GM12892 (cell line): Measurements from ENCODE around the gene ATP8A2.
"Not testable (repeated sequence)": the region's sequence is repeated elsewhere in the genome, so short reads cannot be mapped to it uniquely, and the experiment has no call there.

Experiments used
- DNase-seq: peaks from one replicate; pipeline ENCODE4 v3.0.0; 2011; ENCODE audit not compliant: insufficient read length
- FAIRE-seq: peaks from 2 replicates; lab custom pipeline; 2011; peaks lifted over from hg19 to GRCh38; lab: Jason Lieb, UNC
- POLR2A ChIP-seq: IDR thresholded peaks from 2 replicates; pipeline ENCODE4 v1.6.1; 2011; ENCODE audit warnings: low read depth, low read length, control low read depth
- POLR2AphosphoS5 ChIP-seq: IDR thresholded peaks from 2 replicates; pipeline ENCODE4 v1.6.1; 2011; ENCODE audit warnings: low read depth, low read length, control low read depth
- TAF1 ChIP-seq: IDR thresholded peaks from 2 replicates; pipeline ENCODE4 v1.6.1; 2011; ENCODE audit warnings: low read depth, mild to moderate bottlenecking, control low read depth, low read length, borderline replicate concordance

Gene ATP8A2

DNA sequence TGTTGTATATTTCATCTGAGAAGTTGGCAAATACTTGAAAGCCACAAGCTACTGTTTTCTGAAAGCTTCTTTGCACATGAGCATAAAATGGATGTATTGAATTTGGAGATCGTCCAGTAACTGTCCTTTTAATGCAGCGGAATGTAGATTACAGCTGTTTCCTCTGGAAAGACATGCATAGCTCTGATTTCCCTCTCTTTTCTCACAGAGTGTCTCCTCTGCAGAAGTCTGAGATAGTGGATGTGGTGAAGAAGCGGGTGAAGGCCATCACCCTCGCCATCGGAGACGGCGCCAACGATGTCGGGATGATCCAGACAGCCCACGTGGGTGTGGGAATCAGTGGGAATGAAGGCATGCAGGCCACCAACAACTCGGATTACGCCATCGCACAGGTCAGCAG, 397.1 kb downstream of the ATP8A2 start:
- no peak for DNase-seq
- no peak for FAIRE-seq
- TF ChIP-seq POLR2AphosphoS5 (no peak), POLR2A (no peak), TAF1 (no peak)

DNA sequence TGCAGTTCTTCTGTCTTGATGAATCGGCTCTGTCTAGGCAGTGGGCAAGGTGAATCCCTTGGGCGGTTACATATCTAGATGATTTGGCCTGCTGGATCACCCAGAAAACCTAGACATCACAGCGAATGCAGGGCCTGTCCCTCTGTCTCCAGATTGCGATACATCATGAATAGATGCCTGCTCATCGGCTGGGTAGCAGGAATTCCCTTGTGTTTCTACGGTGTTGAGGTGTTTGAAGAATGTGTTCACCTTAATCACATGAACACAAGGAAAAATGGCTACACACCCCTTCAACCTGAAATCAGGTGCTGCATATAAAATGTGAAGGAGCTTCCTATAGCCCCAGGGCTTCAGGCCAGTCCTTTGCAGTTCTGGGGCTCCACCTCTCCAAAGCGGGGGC, 398.8 kb downstream of the ATP8A2 start:
- DNase-seq: no peak

DNA sequence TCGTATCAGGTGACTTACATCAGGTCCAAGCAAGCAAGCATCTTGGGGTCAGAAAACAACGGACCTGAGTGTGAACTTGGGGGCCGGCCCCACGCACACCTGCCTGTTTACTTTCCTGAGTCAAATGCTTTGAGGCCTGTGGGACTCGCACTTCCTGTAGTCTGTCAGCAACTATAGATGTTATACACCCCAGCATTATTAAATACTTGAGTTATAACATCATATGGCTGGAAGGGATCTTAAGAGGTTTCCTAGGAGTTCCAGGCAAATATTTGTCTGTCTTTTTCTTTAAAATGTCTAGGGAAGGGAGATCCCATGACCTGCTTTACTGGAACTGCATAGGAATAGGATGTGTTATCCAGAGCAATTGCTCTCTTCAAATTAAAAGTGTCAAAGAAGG, 399.4 kb downstream of the ATP8A2 start:
- DNase-seq (no peak), FAIRE-seq (no peak)
- TF ChIP-seq POLR2A: no peak
- TF ChIP-seq TAF1: no peak
- TF ChIP-seq POLR2AphosphoS5: no peak

More for the DNA sequence above, 398.8 kb downstream of the ATP8A2 start:
- TF ChIP-seq TAF1 (no peak), POLR2A (no peak), POLR2AphosphoS5 (no peak)
- no peak for FAIRE-seq

DNA sequence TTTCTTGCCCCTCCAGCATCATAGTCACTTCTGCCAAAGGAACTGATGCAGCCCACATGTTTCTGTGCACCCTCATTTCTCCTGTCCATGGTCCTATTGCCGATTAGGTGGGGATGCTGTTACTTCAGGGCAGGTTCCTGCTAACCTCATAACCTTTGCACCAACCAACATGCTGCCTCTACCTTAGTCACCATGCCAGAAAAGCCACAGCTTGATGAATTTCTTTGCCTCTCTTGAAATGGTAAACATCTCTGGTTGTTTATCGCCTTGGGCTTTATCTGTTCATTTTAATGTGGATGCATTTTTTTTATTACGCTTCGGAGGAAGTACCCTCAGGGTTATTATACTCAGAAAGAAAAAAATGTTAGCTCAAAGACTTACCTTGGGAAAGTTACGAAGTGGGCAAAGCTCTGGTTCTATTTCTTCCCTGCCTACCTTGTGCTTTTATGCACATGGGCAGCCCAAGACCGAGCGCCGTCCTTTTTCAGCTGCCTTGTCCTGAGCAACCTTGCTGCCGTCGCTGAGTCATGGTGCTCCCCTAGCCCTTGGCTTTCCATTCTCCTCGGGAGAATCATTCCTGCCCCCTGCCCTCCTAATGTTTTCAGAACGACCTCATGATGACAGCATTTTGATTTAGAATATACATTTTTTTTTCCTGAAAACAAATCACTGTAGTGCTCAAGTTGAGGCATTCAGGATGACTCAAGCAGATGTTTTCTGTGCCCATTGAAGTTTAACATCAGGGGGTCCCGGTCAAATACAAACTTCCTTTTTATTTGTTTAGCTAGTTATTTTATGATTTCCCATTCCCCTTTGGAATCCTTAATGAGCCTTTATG, 400.1 kb downstream of the ATP8A2 start:
- DNase-seq: no peak
- TF ChIP-seq TAF1 (no peak), POLR2AphosphoS5 (no peak), POLR2A (no peak)
- no peak for FAIRE-seq

DNA sequence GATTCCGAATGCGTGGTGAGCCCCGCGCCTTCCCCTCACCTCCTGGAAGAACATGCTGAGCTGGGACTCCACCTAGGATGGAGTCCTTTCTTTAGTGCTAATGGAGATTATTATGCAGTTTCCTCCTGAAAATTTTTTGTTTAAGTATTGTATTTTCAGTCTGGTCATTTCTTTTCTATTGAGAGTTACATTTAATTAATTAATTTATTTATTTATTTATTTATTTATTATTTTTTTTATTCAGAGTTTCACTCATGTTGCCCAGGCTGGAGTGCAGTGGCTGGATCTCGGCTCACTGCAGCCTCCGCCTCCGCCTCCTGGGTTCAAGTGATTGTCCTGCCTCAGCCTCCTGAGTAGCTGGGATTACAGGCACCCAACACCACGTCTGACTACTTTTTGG, 400.8 kb downstream of the ATP8A2 start:
- FAIRE-seq, DNase-seq: not testable (repeated sequence)

DNA sequence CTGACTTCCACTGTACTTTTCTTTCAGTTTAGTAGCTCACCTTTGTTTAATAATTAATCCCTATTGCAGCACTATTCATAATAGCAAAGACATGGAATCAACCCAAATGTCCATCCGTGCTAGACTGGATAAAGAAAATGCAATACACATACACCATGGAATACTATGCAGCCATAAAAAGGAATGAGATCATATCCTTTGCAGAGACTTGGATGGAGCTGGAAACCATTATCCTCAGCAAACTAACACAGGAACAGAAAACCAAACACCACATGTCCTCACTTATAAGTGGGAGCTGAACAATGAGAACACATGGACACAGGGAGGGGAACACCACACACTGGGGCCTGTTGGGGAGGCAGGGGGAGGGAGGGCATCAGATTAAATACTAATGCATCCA, 402.3 kb downstream of the ATP8A2 start:
- DNase-seq, FAIRE-seq: not testable (repeated sequence)

DNA sequence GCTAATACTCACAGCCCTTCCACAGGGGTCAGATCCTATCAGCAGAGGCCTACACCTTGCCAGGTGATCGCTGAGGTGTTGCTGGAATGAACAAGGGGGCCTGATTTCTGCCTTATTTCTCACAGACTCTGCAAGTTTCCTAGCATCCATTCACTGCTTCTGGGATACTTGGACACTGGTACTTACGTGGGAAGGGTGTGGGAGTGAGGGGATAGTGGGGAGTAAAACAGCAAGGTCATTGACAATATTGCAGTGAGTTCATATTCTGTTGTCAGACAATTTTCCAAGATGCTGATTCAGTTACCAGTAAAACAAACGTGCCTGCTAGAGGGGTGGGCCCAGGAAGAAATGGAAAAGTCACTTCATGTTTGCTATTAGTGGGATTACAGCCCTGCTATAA, 403.5 kb downstream of the ATP8A2 start:
- FAIRE-seq (no peak), DNase-seq (no peak)
- TF ChIP-seq TAF1: no peak
- TF ChIP-seq POLR2A: no peak

DNA sequence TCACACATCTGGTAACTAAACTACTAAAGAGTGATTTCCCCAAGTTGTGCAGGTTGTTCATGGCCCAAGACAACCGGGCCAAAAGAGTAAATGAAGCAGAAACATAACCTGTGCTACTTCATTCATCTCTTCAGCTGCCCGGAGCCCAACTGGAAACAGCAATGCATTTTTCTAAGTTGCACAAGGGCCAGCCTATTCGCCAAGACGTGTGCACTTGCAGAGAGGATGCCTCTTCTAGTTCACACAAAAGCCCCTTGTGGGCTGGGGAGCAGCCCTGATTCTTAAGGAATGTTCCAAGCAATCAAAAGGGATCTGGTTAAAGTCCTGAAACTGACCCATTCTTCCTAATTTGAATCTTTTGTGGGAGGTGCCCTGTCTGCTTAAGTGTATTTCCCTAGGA, 404.2 kb downstream of the ATP8A2 start:
- no peak for FAIRE-seq
- no peak for DNase-seq
- no peak for TF ChIP-seq POLR2AphosphoS5
- no peak for TF ChIP-seq POLR2A
- TF ChIP-seq TAF1: no peak

DNA sequence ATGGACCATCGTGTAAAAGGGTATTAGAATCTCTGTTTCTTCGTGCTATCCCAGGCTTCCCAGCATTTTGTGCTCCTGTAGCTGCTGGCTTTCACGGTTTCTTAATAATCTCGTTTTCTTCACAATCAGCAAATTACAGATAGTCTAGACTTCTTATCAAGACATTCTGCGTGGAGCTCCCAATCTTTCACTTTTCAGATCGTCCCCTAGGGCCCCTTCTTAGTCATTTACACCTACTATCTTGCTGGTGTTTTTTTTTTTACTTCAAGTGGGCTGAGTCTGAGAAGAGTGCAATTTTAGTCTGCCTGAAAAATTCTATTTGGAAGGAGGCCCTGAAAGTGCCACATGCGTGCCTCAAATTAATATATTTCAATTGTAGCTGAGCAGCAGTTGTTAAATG, 404.9 kb downstream of the ATP8A2 start:
- DNase-seq (no peak), FAIRE-seq (no peak)
- no peak for TF ChIP-seq POLR2AphosphoS5
- no peak for TF ChIP-seq POLR2A
- TF ChIP-seq TAF1: no peak

DNA sequence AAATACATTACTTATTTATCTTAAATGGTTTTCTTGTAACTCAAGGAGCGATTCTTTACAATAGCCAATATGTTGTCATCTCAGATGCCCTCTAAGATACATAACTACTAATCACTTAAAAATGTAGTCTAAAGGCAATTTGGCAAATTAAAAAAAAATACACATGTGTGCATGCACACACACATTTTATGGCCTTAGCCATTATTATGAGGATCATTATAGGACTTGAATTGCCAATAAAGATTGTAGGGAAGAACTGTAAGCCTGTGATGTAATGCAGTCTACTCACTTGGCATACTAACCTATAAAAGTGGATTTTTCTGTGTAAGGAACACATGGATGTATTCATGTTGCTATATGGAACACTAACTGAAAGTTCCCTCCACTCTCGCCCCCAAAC, 405.7 kb downstream of the ATP8A2 start:
- TF ChIP-seq POLR2AphosphoS5: no peak
- no peak for TF ChIP-seq TAF1
- TF ChIP-seq POLR2A: no peak
- FAIRE-seq (no peak), DNase-seq (no peak)

DNA sequence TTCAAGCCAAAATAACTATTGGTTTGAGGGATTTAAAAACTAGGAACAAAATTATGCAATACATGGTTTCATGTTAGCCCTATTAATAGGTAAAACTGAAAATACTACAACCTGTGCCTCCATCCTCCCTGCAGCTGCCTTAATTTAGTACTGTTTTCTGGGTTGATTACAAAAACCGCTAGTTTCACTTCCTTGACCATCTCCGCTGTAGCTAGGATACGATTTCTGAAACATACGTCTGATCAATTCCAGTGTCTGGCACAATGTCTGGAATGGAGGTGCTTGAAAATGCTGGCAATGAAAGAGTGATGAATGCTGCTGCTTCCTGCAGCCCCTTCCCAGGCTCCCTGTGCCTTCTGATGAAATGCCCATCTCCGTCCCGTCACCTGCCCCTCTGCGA, 406.6 kb downstream of the ATP8A2 start:
- DNase-seq (no peak), FAIRE-seq (no peak)
- TF ChIP-seq POLR2A: no peak
- no peak for TF ChIP-seq POLR2AphosphoS5
- TF ChIP-seq TAF1: no peak

DNA sequence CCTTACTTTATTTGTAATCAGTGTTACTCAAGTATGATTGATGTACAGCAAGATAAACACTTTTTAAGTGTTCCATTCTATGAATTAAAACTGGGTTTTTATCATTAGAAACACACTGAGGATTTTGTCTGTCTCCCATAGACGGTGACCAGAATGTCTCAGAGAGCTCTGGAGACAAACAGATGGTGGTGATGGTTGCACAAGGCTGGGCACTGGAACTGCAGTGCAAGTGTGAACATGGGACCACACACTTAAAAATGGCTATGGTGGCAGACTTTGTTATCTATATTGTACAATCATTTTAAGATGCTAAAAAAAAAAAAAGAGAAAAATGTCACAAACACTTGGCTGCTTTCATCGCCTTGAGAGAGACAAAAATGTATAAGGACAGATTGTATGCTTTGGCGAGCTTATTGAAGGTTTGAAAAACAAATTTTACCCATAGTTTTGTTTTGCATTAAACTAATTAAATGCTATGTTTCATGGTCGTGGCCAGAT, 407.1 kb downstream of the ATP8A2 start:
- FAIRE-seq (no peak), DNase-seq (no peak)
- no peak for TF ChIP-seq TAF1
